WERI-Rb-1 (cell line): Measurements from ENCODE around the gene RPL13A.

ENCODE experiments used
- DNase-seq: peaks from one replicate; pipeline ENCODE4 v3.0.0-alpha.2; 2020
- H3K27ac ChIP-seq: fragments of 250-450 bp; sonication (Bioruptor Pico); 2 replicates; pipeline ENCODE4 v1.5.1; 2020; ENCODE audit warnings: mild to moderate bottlenecking, moderate library complexity
- H3K27me3 ChIP-seq: fragments of 250-450 bp; sonication (Bioruptor Pico); 2 replicates; pipeline ENCODE4 v1.5.1; 2021; ENCODE audit warnings: mild to moderate bottlenecking, low read depth, moderate library complexity; ENCODE audit not compliant: insufficient read depth, severe bottlenecking
- H3K36me3 ChIP-seq: fragments of 250-450 bp; sonication (Bioruptor Pico); 2 replicates; pipeline ENCODE4 v1.5.1; 2020; ENCODE audit warnings: mild to moderate bottlenecking, moderate library complexity
- H3K4me3 ChIP-seq: 2 replicates; pipeline ENCODE4 v1.5.1; 2011; ENCODE audit warnings: low read depth, mild to moderate bottlenecking, control low read depth, low read length
- H3K9me3 ChIP-seq: fragments of 250-450 bp; sonication (Bioruptor Pico); 2 replicates; pipeline ENCODE4 v1.5.1; 2021; ENCODE audit warnings: mild to moderate bottlenecking, moderate library complexity; ENCODE audit not compliant: severe bottlenecking
- TF ChIP-seq, protein P1 (sequence below): IDR thresholded peaks from 2 replicates; pipeline ENCODE4 v1.5.1; 2011; ENCODE audit warnings: low read depth, mild to moderate bottlenecking, control low read depth, inconsistent platforms, low read length

RPL13A gene

DNA sequence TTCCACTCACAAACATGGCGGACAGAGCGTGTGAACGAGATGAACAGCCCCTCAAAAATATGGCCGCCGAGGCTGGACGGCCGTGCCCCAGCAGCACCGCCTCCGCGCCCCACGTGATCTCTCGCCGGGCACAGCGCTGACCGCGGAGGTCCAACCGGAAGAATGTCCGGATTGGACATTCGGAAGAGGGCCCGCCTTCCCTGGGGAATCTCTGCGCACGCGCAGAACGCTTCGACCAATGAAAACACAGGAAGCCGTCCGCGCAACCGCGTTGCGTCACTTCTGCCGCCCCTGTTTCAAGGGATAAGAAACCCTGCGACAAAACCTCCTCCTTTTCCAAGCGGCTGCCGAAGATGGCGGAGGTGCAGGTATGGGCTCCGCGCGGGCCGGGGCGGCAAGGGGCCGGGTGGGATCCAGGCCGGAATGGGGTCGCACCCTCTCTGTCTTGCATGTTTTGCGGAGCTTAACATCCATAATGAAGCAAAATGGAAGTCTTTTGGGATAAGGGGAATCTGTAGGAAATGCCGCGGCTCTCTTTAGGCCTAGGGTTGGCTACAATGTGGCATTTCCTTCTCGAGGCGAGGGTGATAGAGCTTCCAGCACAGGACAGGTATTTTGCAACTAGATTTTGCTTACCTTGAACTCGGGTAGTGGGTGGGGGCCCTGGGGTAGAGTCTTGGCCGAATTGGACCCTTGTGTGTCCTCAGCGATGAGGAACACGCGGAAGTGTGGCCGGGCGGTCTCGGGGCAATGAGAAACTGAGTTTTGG lies at the start of gene RPL13A:
Gene RPL13A (plus strand): TSS at position 332 of the 769 bp plus-strand sequence. CDS start 22 bp downstream, at position 354.
- Histone ChIP-seq H3K9me3 (peaks cover 2% of the 10 kb centered on the region), H3K36me3 (peaks cover 50% of the 10 kb centered on the region), H3K4me3 (peak within 1 kb of the TSS; percentile 100), H3K27ac (peak within 1 kb of the TSS; percentile 97), H3K27me3 (no peaks in the 10 kb centered on the region)
- TF ChIP-seq, protein P1, sequence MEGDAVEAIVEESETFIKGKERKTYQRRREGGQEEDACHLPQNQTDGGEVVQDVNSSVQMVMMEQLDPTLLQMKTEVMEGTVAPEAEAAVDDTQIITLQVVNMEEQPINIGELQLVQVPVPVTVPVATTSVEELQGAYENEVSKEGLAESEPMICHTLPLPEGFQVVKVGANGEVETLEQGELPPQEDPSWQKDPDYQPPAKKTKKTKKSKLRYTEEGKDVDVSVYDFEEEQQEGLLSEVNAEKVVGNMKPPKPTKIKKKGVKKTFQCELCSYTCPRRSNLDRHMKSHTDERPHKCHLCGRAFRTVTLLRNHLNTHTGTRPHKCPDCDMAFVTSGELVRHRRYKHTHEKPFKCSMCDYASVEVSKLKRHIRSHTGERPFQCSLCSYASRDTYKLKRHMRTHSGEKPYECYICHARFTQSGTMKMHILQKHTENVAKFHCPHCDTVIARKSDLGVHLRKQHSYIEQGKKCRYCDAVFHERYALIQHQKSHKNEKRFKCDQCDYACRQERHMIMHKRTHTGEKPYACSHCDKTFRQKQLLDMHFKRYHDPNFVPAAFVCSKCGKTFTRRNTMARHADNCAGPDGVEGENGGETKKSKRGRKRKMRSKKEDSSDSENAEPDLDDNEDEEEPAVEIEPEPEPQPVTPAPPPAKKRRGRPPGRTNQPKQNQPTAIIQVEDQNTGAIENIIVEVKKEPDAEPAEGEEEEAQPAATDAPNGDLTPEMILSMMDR: no peak
- DNase-seq: peak; percentile 99

DNA sequence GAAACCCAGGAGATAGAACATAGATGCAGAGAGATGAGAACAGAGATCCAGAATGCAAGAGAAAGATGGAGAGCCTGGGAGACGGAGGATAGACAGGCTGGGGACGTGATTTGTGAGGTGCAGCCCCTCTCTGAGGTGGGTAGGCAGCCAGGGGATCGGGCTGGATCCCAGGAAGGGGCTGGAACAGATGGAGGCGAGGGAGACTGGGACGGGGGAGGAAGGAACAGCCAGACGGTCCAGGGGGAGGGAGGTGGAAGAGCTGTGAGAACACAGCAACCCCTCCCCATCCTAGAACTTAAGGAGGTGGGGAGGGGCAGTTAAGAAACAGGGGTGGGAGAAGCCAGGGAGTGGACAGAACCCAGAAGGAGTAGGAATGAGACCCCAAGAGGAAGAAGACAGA lies 49.1 kb upstream of the RPL13A start:
- peak overlapping the region; percentile 84 for H3K27ac ChIP-seq
- no peaks in the 10 kb centered on the region for H3K9me3 ChIP-seq
- TF ChIP-seq, protein P1: no peak
- peak overlapping the region; percentile 97 for H3K4me3 ChIP-seq
- H3K27me3 ChIP-seq: no peaks in the 10 kb centered on the region
- DNase-seq: peak; percentile 84
- H3K36me3 ChIP-seq: peaks cover 34% of the 10 kb centered on the region

DNA sequence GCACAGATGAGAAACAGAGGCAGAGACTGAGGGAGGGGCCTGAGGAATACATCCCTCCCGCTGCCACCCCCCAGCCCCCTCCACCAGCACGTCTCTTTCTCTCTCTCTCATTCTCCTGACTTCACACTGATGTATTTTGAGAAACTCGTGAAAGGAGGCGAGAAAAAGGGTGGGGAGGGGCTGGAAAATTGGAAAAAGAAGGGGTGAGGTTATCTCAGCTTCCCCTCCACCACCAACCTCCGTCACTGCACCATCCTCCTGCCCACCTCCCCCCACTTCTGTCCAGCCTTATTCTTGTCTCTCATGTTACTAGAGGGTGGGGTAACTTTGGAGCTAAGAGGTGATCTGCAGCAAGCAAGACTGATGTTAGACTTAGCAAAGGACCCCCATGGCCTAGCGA lies 47.6 kb upstream of the RPL13A start:
- Histone ChIP-seq H3K9me3 (no peaks in the 10 kb centered on the region), H3K4me3 (peak overlapping the region; percentile 97), H3K36me3 (peaks cover 22% of the 10 kb centered on the region), H3K27me3 (no peaks in the 10 kb centered on the region), H3K27ac (peak overlapping the region; percentile 84)
- DNase-seq: no peak
- TF ChIP-seq, protein P1: no peak

DNA sequence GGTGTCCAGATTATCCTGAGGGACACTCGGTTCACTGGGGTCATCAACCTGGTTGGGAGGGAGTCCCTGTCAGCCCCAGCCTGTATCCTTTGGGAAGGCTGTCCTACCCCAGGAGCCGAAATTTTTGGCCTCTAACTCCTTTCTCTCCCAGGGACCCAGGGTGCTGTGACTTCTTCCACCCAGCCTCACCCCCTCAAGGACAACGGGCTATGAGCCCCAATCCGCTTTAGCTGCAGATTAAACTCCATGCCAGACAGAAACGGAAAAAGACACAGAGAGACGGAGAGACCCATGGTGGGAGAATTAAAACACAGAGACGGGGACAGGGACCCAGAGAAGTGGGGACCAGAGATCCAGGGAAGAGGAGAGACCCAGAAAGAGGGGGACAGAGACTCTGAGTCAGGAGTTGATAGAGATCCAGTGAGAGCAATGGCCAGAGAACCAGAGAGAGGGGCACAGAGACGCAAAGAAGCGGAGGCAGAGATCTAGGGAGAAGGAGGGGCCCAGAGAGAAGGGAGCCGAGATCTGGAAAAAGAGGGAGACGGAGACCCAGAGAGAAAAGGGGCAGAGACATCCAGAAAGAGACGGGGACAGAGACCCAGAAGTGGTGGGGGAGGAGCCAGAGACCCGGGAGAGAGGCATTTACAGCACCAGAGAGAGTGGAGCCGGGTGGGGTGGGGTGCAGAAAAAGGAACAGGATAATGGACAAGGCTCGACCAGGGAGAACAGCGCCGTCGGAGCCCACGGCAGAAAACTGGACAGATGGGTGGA lies 46.8 kb upstream of the RPL13A start:
- no peaks in the 10 kb centered on the region for H3K9me3 ChIP-seq
- H3K4me3 ChIP-seq: peak overlapping the region; percentile 97
- no peaks in the 10 kb centered on the region for H3K27me3 ChIP-seq
- peak; percentile 60 for DNase-seq
- H3K27ac ChIP-seq: peak overlapping the region; percentile 84
- TF ChIP-seq, protein P1: no peak
- H3K36me3 ChIP-seq: peaks cover 14% of the 10 kb centered on the region

DNA sequence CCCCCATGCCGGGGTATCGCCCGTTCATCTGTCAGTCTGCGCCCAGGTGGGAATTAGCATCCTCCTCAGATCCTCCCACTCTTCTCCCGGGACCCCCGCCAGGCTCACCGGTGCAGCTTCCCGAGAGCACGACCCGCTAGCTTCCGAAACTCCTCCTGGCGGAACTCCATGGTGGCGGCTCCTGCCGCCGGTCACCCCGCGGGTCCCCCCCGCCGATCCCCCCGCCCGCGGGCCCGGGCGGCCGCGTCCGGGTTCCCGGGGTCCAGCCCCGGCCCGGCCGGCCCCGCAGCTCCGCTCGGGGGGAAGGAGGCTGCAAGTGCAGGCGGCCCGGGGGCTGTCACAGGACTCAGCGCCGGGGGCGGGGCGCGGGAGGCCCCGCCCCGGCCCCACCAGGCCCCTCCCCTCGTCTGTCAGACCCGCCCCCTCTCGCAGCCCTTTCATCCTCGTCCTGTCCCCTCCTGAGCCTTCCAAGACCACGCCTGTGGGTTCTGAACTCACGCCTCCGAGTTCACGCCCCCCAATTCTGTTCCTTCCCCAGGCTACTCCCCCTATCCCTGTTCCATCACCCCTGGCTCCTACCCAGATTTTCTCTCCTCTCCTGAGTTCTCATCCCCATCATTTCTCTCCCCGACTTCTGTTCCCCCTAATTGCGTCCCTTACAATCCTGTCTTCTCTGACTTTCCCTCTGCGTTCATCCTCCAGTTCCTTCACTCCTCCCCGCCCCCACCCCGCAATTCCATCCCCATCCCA lies 46.0 kb upstream of the RPL13A start, which contains the start of gene SLC17A7:
Gene SLC17A7 (minus strand): TSS at position 318 of the 750 bp plus-strand sequence. CDS start 148 bp downstream, at position 170.
- TF ChIP-seq, protein P1: 0 out of 2 replicates have a peak, but pooled peaks have one; percentile 4
- peak within 1 kb of the TSS; percentile 84 for H3K27ac ChIP-seq
- DNase-seq: peak; percentile 82
- no peaks in the 10 kb centered on the region for H3K27me3 ChIP-seq
- peak within 1 kb of the TSS; percentile 97 for H3K4me3 ChIP-seq
- H3K9me3 ChIP-seq: no peaks in the 10 kb centered on the region
- H3K36me3 ChIP-seq: peaks cover 8% of the 10 kb centered on the region
